SK-N-MC (cell line): ENCODE results near the gene KYNU.

Source experiments
- EZH2 ChIP-seq: fragments of 200-600 bp; sonication (generic); IDR thresholded peaks from one replicate; pipeline ENCODE4 v1.6.1; 2017; ENCODE audit warnings: antibody characterized with exemption
- FOXP2 ChIP-seq: optimal IDR thresholded peaks from 2 replicates; pipeline ENCODE3; 2011; ENCODE audit warnings: mild to moderate bottlenecking, moderate library complexity; ENCODE audit not compliant: insufficient read depth; ENCODE audit errors: extremely low read length, control extremely low read depth
- POLR2AphosphoS5 ChIP-seq: IDR thresholded peaks from 2 replicates; pipeline ENCODE4 v1.6.1; 2012; ENCODE audit warnings: mild to moderate bottlenecking, low read depth, low read length, borderline replicate concordance

GRCh38 chr2:142869461-142870106 is 7.9 kb upstream of the KYNU start:
- no peak for TF ChIP-seq EZH2
- TF ChIP-seq POLR2AphosphoS5, result no peak
- TF ChIP-seq FOXP2, result no peak
